Activated CD8-positive, alpha-beta T cell treated with anti-CD3 and anti-CD28 coated beads, Interleukin-2, amount 10 ng/mL, durations not matched to agents 7 days and 5 days (primary cell): ENCODE measurements around the gene IFNAR1. TPM values are rescaled to one million over a fixed set of nuclear protein-coding genes. Genes with fewer than 3 reads are reported as not detected.
"Not testable (repeated sequence)": the region's sequence is repeated elsewhere in the genome, so short reads cannot be mapped to it uniquely, and the experiment has no call there.

Experiments used
- ATAC-seq: fragments of 150-1000 bp; cut with Tn5 transposase; one replicate; pipeline ENCODE4 v1.10.0; 2021; ENCODE audit warnings: moderate library complexity
- CTCF ChIA-PET: fragments of 350-600 bp; sonication (Branson Sonifier 250); formaldehyde crosslinking; loops from one replicate; lab custom pipeline; 2021; ENCODE audit warnings: antibody characterized with exemption; lab: Charles Lee
- POLR2A ChIA-PET: fragments of 350-600 bp; sonication (Branson Sonifier 250); formaldehyde crosslinking; loops from one replicate; lab custom pipeline; 2021; ENCODE audit warnings: antibody characterized with exemption; lab: Charles Lee
- DNase-seq: peaks from one replicate; pipeline ENCODE4 v3.0.0-alpha.2; 2020
- H3K27ac Mint-ChIP-seq: one replicate; pipeline ENCODE4 v1.8.0; 2021; ENCODE audit warnings: mild to moderate bottlenecking, mixed read lengths
- H3K27me3 Mint-ChIP-seq: one replicate; pipeline ENCODE4 v1.8.0; 2021; ENCODE audit warnings: low read depth, mixed read lengths
- H3K36me3 Mint-ChIP-seq: one replicate; pipeline ENCODE4 v1.8.0; 2021; ENCODE audit warnings: low read depth, mixed read lengths
- H3K4me1 Mint-ChIP-seq: one replicate; pipeline ENCODE4 v1.8.0; 2021; ENCODE audit warnings: low read depth, mixed read lengths
- H3K4me3 Mint-ChIP-seq: one replicate; pipeline ENCODE4 v1.8.0; 2021; ENCODE audit warnings: mild to moderate bottlenecking, mixed read lengths
- H3K9me3 Mint-ChIP-seq: one replicate; pipeline ENCODE4 v1.8.0; 2022; ENCODE audit warnings: mixed read lengths; ENCODE audit not compliant: insufficient read depth
- total RNA-seq, 2 experiments: library from RNA; stranded (reverse); gene quantifications; one replicate each; pipeline ENCODE4 v1.2.3, GENCODE V29; 2021

IFNAR1 gene
- total RNA-seq, 2 experiments from 2014 or later, result 32.5 to 35.4 TPM

- DNase-seq (peak; percentile 17), ATAC-seq (no peak)
- H3K4me3 Mint-ChIP-seq, result no peak overlapping the region
- peaks cover 3% of the 10 kb centered on the region for H3K27me3 Mint-ChIP-seq
- H3K9me3 Mint-ChIP-seq, result peaks cover 4% of the 10 kb centered on the region
- H3K4me1 Mint-ChIP-seq, result peaks cover 5% of the 10 kb centered on the region
- H3K36me3 Mint-ChIP-seq, result peaks cover 1% of the 10 kb centered on the region
- POLR2A ChIA-PET, result no interaction called here
- H3K27ac Mint-ChIP-seq, result no peak overlapping the region
- CTCF ChIA-PET, result interaction anchor here (1.0 to 1.7 kb wide), 4 partner anchors 16 to 111 kb away, joined by 3 to 8 read pairs (median 4); partner anchors contain the start of gene IFNAR1
These were observed 15.9 kb upstream of the IFNAR1 start for GRCh38 chr21:33308586-33309490.

- ChIA-PET CTCF (interaction anchor here (1.0 to 1.7 kb wide), 2 partner anchors 44 to 112 kb away, joined by 3 to 8 read pairs; no protein-coding TSS in a partner anchor), POLR2A (no interaction called here)
- peaks cover 9% of the 10 kb centered on the region for H3K27me3 Mint-ChIP-seq
- peaks cover 5% of the 10 kb centered on the region for H3K4me1 Mint-ChIP-seq
- H3K27ac Mint-ChIP-seq, result no peak overlapping the region
- ATAC-seq (no peak), DNase-seq (peak; percentile 4)
- H3K4me3 Mint-ChIP-seq, result no peak overlapping the region
- peaks cover 4% of the 10 kb centered on the region for H3K9me3 Mint-ChIP-seq
- peaks cover 1% of the 10 kb centered on the region for H3K36me3 Mint-ChIP-seq
These were observed 15.0 kb upstream of the IFNAR1 start for GRCh38 chr21:33309778-33310177.

GRCh38 chr21:33312121-33312520, 12.6 kb upstream of the IFNAR1 start:
- peaks cover 1% of the 10 kb centered on the region for H3K36me3 Mint-ChIP-seq
- no peak overlapping the region for H3K27ac Mint-ChIP-seq
- no peak overlapping the region for H3K4me3 Mint-ChIP-seq
- H3K9me3 Mint-ChIP-seq, result peaks cover 4% of the 10 kb centered on the region
- H3K4me1 Mint-ChIP-seq, result peaks cover 5% of the 10 kb centered on the region
- no peak for ATAC-seq
- CTCF ChIA-PET, result interaction anchor here (1.7 to 2.2 kb wide), 2 partner anchors 12 to 50 kb away, joined by 5 to 6 read pairs; no protein-coding TSS in a partner anchor
- H3K27me3 Mint-ChIP-seq, result peaks cover 17% of the 10 kb centered on the region
- POLR2A ChIA-PET, result no interaction called here
- DNase-seq, result no peak

DNA sequence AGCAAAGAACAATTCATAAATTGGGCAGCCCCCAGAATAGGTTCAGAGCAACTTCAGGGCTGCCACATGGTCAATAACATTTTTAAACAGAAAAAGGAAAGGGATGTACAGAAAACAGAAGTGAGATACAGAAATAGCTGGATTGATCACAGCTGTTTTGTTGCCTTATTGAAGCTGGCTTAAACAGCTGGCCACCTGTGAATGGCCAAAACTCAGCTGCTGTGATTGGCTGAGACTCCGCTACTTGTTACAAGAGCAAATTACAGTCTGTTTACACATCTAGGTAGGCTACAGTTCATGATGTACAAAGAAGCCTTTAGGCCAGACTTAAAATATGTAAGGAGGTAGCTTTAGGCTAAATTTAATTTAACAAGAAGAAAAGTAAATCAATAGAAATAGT, 11.6 kb upstream of the IFNAR1 start:
- no peak overlapping the region for H3K4me3 Mint-ChIP-seq
- H3K27me3 Mint-ChIP-seq, result peaks cover 17% of the 10 kb centered on the region
- H3K4me1 Mint-ChIP-seq, result peaks cover 5% of the 10 kb centered on the region
- DNase-seq (no peak), ATAC-seq (no peak)
- H3K27ac Mint-ChIP-seq, result no peak overlapping the region
- ChIA-PET CTCF (interaction anchor here (1.3 to 2.2 kb wide), 4 partner anchors 13 to 116 kb away, joined by 5 to 8 read pairs (median 6); partner anchors contain the start of gene IL10RB), POLR2A (interaction anchor here (0.6 kb wide), 1 partner anchor 30 kb away, joined by 4 read pairs; no protein-coding TSS in a partner anchor)
- H3K9me3 Mint-ChIP-seq, result peaks cover 4% of the 10 kb centered on the region
- peaks cover 1% of the 10 kb centered on the region for H3K36me3 Mint-ChIP-seq

DNA sequence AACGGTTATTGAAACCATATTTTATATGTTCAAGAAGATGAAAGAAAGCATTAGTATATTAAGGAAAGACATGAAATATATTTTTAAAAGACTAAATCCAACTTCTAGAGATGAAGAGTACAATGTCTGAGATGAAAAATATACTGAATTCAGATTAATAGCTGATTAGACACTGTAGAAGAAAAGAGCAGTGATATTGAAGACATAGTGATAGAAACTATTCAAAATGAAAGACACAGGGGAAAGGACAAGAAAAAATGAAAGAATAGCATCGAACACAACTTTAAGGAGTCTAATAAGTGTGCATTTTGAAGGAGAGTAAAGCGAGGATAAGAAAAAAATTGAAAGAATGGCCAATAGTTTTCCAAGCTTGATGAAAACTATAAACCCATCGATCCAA, 11.2 kb upstream of the IFNAR1 start:
- CTCF ChIA-PET, result interaction anchor here (1.3 to 2.2 kb wide), 5 partner anchors 13 to 117 kb away, joined by 3 to 8 read pairs (median 5); partner anchors contain the start of gene IL10RB
- ATAC-seq (no peak), DNase-seq (no peak)
- H3K4me1 Mint-ChIP-seq, result peaks cover 5% of the 10 kb centered on the region
- H3K9me3 Mint-ChIP-seq, result peaks cover 4% of the 10 kb centered on the region
- H3K27ac Mint-ChIP-seq, result no peak overlapping the region
- H3K36me3 Mint-ChIP-seq, result peaks cover 1% of the 10 kb centered on the region
- no peak overlapping the region for H3K4me3 Mint-ChIP-seq
- POLR2A ChIA-PET, result interaction anchor here (0.6 kb wide), 1 partner anchor 30 kb away, joined by 4 read pairs; no protein-coding TSS in a partner anchor
- peaks cover 17% of the 10 kb centered on the region for H3K27me3 Mint-ChIP-seq

DNA sequence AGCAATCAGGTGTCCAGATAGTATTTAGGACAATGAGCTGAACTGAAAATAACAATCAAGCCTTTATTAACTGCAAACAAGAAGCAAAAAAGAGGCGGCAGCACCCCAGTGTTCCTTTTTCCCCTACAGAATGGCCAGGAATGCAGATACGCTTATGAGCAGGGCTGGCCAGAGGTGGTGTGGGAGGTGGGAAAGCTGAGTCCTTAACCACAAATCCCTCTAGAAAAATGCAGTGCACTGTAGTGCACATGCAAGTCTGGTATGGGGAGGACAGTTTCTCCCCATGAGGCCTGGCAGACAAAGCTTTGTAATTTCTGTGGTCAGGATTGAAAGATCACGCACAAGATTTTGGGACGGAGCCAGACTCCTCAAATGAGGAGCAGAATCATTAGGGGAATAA, 10.7 kb upstream of the IFNAR1 start:
- DNase-seq (no peak), ATAC-seq (no peak)
- H3K36me3 Mint-ChIP-seq, result peaks cover 1% of the 10 kb centered on the region
- CTCF ChIA-PET, result interaction anchor here (1.3 to 2.2 kb wide), 4 partner anchors 23 to 117 kb away, joined by 3 to 8 read pairs (median 6); partner anchors contain the start of gene IL10RB
- H3K9me3 Mint-ChIP-seq, result peaks cover 4% of the 10 kb centered on the region
- no peak overlapping the region for H3K27ac Mint-ChIP-seq
- POLR2A ChIA-PET, result no interaction called here
- H3K27me3 Mint-ChIP-seq, result peaks cover 17% of the 10 kb centered on the region
- peaks cover under 1% of the 10 kb centered on the region for H3K4me1 Mint-ChIP-seq
- H3K4me3 Mint-ChIP-seq, result no peak overlapping the region

DNA sequence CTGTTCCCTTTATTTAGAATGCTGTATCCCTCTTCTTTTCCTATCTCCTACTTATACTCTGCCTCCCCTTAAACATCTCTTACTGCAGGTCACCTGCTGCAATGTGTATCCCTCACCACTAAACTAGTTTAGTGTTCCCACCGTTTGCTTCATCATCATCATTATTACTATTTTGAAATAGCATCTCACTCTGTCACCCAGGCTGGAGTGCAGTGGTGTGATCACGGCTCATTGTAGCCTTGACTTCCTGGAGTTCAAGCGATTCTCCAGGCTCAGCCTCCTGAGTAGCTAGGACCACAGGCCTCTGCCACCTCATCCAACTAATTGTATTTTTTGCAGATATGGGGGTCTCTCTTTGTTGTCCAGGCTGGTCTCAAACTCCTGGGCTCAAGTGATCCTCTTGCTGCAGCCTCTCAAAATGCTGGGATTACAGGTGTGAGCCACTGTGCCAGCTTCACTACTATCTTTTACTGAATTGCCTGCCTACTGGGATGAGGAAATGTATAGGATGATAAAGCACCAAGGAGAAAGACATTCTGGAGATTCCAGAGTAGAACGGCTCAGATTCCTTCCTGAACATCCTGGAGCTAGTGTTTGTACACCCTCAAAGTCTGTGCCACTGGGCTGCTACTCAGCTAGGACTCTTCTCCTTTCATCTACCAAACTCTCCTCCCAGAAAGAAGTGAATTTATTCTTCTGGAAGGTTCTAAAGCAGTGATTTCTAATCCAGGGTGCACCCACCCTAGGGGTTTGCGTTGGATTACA, 8.6 kb upstream of the IFNAR1 start:
- CTCF ChIA-PET, result interaction anchor here (1.2 to 2.1 kb wide), 3 partner anchors 45 to 129 kb away, joined by 3 to 5 read pairs (median 4); no protein-coding TSS in a partner anchor
- H3K9me3 Mint-ChIP-seq, result no peaks in the 10 kb centered on the region
- POLR2A ChIA-PET, result interaction anchor here (1.0 to 1.2 kb wide), 2 partner anchors 16 to 24 kb away, joined by 3 read pairs; no protein-coding TSS in a partner anchor
- H3K4me3 Mint-ChIP-seq, result no peak overlapping the region
- no peaks in the 10 kb centered on the region for H3K36me3 Mint-ChIP-seq
- no peak for ATAC-seq
- DNase-seq, result no peak
- H3K27ac Mint-ChIP-seq, result no peak overlapping the region
- H3K4me1 Mint-ChIP-seq, result no peaks in the 10 kb centered on the region
- peaks cover 20% of the 10 kb centered on the region for H3K27me3 Mint-ChIP-seq

DNA sequence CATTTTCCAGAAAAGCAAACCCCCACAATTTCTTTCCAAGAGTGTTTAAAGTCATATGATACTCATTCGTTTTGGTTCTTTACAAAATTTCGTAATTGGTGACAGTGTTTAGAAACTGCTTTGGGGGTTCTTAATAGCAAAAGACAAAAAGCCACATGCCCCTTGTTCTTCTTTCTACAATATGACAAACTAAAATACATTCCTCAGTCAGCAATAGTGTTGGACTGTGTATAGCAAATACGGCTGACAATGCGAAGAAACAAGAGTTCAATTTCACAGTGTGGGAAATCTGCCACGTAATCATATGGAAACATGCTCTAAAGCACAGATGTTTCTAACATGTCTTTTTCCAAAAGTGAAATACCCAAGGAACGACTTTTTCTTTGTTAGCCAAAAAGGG, 7.6 kb upstream of the IFNAR1 start:
- POLR2A ChIA-PET, result no interaction called here
- no peaks in the 10 kb centered on the region for H3K9me3 Mint-ChIP-seq
- ATAC-seq (no peak), DNase-seq (no peak)
- H3K27ac Mint-ChIP-seq, result no peak overlapping the region
- no peaks in the 10 kb centered on the region for H3K36me3 Mint-ChIP-seq
- H3K4me3 Mint-ChIP-seq, result no peak overlapping the region
- H3K4me1 Mint-ChIP-seq, result no peaks in the 10 kb centered on the region
- peaks cover 20% of the 10 kb centered on the region for H3K27me3 Mint-ChIP-seq
- CTCF ChIA-PET, result no interaction called here

DNA sequence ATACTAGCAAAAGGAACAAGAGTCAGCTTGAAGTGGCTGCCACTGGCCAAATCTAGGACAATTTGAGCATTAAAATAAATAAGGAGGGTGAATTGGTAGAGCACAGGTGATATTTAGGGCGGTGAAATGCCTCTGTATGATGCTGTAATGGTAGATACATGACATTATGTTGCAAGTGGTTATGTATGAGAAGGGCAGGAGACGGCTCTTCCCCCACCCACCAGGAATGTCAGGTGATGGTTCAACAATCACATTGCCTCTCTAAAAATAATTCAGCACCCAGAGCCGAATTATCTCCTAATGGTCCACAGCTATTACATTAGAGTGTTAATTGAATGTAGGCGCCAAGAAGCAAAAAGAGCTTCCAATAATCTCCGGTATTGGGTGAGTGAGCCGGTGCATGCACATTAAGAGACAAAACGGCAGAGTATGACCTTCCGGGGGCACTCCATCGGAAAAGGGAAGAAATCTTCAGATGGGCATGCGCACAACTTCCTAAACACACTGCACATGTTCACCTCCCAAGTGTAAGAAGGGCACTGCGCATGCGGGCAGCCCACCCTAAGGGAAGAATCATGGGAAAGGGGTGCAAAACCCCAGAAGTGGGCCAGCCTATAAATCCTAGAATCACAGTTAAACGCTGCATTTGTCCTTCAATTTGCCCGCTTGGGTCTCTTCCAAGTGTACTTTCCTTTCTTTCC, 6.8 kb upstream of the IFNAR1 start:
- ChIA-PET POLR2A (no interaction called here), CTCF (no interaction called here)
- H3K27me3 Mint-ChIP-seq, result peaks cover 20% of the 10 kb centered on the region
- ATAC-seq (no peak), DNase-seq (no peak)
- no peaks in the 10 kb centered on the region for H3K9me3 Mint-ChIP-seq
- no peaks in the 10 kb centered on the region for H3K4me1 Mint-ChIP-seq
- no peak overlapping the region for H3K4me3 Mint-ChIP-seq
- no peak overlapping the region for H3K27ac Mint-ChIP-seq
- no peaks in the 10 kb centered on the region for H3K36me3 Mint-ChIP-seq

DNA sequence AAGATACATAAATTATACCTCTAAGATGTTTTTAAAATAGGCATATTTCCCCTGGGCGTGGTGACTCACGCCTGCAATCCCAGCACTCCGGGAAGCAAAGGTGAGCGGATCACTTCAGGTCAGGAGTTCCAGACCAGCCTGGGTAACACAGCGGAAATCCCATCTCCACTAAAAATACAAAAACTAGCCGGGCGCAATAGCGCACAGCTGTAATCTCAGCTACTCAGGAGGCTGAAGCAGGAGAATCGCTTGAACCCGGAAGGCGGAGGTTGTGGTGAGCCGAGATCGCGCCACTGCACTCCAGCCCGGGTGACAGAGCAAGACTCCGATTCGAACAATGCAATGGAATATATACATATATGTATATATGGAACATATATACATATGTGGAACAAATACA, 3.8 kb upstream of the IFNAR1 start:
- H3K4me3 Mint-ChIP-seq, H3K27ac Mint-ChIP-seq, H3K36me3 Mint-ChIP-seq, H3K27me3 Mint-ChIP-seq, DNase-seq, ATAC-seq, H3K4me1 Mint-ChIP-seq, POLR2A ChIA-PET, H3K9me3 Mint-ChIP-seq: not testable (repeated sequence)
- CTCF ChIA-PET, result interaction anchor here (1.3 to 2.0 kb wide), 2 partner anchors 57 to 121 kb away, joined by 3 to 9 read pairs; no protein-coding TSS in a partner anchor

DNA sequence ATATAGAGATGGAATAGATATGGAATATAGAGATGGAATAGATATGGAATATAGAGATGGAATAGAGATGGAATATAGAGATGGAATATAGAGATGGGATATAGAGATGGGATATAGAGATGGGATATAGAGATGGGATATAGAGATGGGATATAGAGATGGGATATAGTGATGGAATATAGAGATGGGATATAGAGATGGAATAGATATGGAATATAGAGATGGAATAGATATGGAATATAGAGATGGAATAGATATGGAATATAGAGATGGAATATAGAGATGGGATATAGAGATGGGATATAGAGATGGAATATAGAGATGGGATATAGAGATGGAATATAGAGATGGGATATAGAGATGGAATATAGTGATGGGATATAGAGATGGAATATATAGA, 1.2 kb upstream of the IFNAR1 start:
- H3K4me3 Mint-ChIP-seq, H3K27me3 Mint-ChIP-seq, DNase-seq, CTCF ChIA-PET, ATAC-seq, H3K9me3 Mint-ChIP-seq, POLR2A ChIA-PET, H3K27ac Mint-ChIP-seq: not testable (repeated sequence)
- Mint-ChIP-seq H3K36me3 (peaks cover 13% of the 10 kb centered on the region), H3K4me1 (peaks cover 22% of the 10 kb centered on the region)
